Stimulated activated CD8-positive, alpha-beta memory T cell treated with anti-CD3 and anti-CD28 coated beads, Interleukin-12 subunit alpha, Interleukin-12 subunit beta, amount 100 ng/mL, for 24 hours (primary cell): ENCODE results near the gene SPATA6L.

Source experiments
- DNase-seq: peaks from one replicate; pipeline ENCODE4 v3.0.0-alpha.2; 2020; ENCODE audit errors: extremely low read depth

SPATA6L gene

DNA sequence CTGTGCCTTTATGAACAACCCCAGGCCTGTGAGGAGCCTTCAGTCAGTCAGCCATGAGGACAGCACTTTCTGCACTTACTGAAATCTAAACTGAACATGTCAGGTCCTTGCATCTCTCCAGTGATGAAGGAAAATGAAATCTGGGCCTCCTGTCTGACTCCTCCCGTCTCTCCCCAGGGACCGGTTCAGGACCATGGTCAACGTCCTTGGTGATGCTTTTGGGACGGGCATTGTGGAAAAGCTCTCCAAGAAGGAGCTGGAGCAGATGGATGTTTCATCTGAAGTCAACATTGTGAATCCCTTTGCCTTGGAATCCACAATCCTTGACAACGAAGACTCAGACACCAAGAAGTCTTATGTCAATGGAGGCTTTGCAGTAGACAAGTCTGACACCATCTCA is 81.1 kb downstream of the SPATA6L start:
- no peak for DNase-seq

DNA sequence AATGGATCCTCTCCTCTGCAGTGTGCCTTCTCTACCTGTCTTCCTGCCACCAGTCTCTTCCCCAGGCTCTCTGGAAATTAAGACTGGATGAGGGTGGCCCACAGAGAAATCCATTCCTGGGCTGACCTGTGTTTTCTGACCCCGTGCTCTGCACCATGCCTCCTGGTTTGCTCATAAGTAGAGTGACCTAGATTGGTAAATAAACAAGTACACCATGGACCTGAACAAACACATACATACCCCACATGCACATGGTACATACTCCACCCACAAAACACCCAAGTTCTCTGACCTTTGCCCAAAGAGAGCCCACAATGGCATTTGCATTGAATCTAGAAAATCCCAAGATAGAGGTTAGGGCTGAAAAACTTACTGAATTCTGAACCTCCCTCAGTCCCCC is 81.6 kb downstream of the SPATA6L start:
- no peak for DNase-seq

DNA sequence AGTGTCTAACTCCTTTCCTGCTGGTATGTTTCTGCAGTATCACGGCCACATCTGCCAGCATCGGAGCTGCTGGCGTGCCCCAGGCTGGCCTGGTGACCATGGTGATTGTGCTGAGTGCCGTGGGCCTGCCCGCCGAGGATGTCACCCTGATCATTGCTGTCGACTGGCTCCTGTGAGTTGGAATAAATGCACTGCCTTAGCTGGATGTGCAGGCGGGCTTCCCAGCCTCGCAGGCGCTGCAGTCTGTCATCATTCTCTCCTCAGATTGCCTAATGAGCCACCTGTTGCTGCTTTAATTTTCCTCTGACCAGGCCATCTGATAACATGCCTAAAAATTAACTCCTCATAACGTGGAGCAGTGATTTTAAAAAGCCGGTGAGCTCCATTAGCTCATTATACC is 83.3 kb downstream of the SPATA6L start:
- DNase-seq, result no peak

DNA sequence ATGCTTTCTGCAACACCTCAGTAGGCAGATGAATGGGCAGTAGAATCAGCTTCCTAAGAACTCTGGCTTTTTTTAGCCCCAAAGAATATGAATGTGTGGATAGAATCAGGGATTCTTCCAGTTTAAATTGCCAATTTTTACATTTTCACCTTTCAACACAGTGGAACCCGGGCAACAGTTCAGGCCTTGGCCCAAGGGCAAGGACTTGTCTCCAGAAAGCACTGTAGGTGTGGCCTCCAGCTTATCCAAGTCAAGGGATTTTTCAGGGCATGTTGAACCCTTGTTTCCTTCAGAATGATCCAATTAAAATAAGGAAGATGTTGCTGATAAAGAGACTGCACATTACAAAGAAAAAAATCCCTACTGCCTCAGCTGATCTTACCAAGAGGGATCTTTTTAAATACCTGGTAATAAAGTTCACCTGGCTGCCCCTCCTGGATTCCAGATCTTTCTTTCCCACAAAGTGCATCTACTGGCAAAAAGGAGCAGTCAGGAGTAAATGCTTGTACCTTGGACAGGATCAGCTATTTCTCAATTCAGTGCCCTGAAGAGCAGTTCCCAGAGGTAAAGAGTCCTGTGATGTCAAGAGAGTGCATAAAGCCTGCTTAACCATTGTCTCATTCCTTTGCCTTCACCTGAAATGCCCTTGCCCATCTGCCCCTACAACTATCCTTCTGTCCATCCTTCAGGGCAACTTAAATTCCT is 84.3 kb downstream of the SPATA6L start:
- no peak for DNase-seq

DNA sequence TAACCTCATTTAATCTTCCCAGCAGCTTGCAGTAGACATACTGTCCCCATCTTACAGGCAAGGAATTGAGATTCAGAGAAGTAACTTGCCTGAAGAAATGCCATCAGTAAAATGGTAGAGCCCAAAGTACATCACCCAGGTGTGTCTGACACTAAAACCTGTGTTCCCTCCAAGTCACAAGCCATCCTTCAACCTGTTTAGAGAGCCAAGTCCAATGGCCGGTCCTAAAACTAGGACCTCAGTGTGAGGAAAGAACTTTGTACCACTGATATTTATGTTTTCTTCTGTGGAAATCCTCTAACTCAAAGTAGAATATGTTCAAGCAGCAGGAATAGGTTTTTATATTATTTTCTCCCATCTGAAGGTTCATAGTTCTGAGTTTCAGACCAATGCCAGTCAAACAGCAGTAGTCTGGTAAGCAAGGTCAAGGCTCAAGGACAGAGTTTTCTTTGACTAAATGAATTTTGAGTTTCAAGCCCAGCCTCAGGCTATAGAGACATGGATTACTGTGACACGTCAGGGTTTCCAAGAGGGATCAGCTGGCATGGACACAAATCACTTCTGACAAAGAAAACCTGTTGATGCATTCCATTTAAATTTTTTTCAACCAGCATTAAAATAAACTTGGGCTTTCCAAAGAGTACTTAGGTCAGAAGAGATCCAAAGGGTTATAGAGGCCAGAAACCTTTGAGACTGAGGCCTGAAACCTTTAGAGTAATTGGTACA is 85.1 kb downstream of the SPATA6L start:
- DNase-seq, result no peak

DNA sequence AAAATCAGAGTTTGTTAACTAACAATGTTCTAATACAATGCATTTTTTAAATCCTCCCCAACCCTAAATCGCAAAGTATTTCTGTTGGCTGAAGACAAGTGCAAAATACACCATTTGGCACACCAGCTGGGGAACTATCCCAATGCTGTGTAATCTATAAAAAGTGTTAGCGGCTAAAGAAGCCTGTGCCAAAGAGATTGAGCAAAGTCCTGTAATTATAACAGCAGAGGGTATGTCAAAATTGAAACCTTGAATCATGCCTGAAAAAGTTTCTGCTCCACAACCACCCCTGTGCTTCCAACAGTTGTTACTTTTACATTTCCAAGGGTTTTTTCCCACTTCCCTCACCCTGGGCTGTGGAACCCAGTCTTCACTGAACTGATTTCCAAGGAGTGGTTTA is 87.3 kb downstream of the SPATA6L start:
- DNase-seq, result no peak

DNA sequence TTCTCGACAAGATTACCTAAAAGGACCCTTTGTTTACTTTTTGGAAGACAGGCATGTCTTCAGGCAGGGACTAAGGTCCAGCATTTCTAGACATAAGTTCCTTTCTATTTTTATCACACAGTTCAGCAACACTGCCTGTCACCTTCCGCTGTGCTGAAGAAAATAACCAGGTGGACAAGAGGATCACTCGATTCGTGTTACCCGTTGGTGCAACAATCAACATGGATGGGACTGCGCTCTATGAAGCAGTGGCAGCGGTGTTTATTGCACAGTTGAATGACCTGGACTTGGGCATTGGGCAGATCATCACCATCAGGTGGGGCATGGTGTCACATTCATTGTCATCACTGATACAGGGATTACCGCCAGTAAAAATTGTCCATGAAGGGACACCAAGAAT is 89.8 kb downstream of the SPATA6L start:
- no peak for DNase-seq

DNA sequence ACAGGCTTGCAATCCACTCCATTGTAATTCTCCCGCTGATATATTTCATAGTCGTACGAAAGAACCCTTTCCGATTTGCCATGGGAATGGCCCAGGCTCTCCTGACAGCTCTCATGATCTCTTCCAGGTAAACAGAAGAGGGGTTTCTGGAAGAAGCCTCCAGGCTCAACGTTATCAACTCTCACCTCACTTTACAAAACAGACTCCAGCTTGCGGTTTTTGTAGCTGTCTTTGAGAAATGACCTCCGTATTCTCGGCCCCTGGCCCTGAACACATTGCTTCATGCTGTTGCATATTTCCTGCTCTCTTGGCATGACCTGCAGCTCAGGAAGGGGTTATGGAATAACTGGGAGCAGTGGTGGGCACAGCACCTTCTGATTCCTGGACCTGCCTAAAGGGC is 90.3 kb downstream of the SPATA6L start:
- no peak for DNase-seq

DNA sequence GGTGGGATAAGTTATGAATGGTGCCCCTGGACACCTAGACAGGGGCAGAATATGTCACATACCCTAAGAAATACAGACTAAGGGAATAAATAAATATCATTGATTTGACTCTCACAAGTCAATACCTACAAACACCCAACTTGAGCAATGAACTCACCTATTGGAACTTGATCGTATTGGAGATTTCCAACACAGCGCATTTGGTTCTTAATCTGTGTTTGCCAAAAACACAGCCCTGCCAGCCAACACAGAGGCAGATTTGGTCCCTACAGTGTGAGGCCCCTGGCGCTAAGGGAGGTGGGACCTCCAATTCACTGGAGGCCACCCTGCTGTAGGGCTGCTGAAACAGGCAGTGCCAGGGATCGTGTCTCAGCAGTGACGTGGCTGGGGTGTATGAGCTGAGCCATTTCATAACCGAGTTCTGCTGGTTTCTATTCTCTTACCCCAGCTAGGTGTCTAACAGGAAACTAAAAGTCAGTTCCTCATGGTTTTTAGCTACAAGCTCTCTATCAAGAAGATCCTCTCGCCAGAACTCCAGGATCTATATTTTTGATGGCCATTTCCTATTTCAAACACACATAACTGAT is 91.5 kb downstream of the SPATA6L start:
- no peak for DNase-seq

DNA sequence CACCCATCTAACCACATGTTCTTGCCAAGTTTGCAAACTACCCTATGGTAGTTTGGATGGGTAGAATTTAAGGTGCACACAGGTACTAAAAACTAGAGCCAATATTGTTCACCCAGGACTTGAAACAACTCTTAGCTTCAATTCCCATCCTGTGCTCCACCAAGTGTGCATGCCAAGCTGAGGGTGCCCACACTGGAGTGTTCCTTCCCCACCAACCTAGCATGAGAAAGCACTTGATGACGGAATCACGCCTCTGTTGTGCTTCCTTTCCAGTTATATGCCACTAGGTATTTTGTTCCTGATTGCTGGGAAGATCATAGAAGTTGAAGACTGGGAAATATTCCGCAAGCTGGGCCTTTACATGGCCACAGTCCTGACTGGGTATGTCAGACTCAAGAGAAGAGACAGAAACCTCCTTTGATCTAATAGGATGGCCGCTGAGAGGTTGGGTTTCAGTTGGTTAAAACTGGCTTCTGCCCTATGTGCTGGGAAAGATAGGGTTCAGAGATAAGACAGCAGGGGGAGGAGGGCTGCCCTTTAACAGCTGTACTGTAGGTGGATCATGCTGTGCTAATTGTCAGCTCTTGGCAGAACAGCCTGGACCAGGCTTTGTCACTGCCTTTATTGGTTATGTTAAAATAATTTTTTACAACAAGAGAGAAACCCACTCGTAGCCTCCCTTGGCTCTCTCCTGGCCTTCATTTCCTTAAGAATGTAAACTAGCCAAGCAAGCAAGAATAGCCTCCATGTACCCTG is 92.5 kb downstream of the SPATA6L start:
- no peak for DNase-seq

DNA sequence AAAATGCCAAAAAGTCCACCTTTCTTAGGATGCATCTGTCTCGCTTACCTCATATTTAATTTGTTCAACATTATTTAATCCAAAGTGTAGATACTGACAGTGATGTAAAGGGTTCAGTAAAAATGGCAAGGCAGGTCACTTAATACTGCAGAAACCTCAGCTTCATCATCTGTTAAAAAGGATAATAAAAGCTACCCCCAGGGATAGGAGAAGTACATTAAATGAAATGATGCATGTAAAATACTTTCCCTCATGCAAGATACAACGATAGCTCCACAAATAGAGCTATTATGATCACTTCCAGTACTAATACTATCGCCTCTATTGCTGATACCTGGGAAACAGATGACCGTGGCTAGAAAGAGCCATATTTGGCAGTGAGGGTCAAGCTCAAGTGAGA is 93.1 kb downstream of the SPATA6L start:
- DNase-seq, result no peak

DNA sequence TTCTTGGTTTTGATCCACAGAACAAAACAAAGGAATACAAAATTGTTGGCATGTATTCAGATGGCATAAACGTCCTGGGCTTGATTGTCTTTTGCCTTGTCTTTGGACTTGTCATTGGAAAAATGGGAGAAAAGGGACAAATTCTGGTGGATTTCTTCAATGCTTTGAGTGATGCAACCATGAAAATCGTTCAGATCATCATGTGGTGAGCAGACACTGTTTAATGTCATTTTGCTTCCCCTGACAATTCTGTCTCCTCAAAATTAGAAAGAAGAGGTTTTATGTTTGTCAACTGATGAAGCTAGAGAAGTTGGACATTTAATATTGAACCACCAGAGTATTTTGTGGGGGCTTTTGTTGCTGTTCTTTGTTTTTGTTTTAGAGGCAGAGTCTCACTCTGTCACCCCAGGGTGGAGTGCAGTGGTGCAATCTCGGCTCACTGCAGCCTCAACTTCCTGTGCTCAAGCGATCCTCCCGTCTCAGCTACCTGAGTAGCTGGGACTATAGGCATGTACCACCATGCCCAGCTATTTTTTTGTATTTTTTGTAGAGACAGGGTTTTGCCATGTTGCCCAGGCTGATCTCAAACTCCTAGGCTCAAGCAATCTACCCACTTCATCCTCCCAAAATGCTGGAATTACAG is 94.0 kb downstream of the SPATA6L start:
- no peak for DNase-seq

DNA sequence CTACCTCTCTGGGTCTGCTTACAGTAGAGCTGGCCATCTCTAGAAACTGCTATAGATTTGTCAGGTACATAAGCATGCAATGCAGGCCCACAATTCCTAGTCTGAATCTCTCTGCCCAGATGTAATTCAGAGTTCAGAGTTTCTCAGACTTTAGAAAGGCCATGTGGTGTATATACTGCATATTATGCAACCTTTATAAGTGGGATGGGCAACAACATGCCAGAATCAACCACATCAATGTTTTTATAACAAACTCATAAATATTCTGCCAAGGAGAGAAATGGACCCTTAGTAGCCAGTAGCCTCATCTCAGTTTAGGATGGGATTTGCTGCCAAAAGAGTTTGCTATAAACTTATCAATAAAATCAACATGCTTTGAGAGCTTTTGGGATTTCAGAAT is 97.2 kb downstream of the SPATA6L start:
- no peak for DNase-seq

DNA sequence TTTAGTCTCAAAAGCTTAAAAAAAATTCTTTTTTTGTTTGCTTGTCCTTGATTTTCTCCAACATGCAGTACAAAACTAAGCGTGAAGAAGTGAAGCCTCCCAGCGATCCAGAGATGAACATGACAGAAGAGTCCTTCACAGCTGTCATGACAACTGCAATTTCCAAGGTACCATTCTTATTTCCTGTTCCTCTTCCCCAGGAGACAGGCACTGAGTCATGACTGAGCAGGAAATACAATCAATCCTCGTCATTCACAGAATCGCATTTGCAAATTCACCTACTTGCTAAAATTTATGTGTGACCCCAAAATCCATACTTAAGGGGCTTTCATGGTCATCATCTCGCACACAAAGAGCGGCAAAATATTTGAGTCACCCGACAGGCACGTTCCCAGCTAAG is 98.7 kb downstream of the SPATA6L start:
- DNase-seq, result no peak

DNA sequence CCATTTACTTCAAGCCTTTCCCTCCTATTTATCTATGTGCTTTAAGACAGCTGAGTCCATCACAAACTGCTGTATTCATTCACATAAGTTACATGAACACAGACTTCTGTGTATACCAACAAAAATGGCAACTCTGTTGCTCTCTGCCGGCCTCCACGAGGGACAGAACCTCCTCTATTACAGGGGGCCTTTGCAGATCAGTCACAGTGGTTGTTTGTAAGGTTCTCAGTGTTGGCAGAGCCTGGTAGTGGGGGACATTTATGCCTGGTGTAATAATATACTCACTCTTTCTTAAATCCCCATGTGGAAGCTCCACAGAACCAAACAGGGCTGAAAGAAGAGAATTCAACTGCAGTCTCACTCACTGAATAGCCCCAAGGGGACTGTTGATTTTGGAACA is 99.5 kb downstream of the SPATA6L start:
- DNase-seq, result no peak

DNA sequence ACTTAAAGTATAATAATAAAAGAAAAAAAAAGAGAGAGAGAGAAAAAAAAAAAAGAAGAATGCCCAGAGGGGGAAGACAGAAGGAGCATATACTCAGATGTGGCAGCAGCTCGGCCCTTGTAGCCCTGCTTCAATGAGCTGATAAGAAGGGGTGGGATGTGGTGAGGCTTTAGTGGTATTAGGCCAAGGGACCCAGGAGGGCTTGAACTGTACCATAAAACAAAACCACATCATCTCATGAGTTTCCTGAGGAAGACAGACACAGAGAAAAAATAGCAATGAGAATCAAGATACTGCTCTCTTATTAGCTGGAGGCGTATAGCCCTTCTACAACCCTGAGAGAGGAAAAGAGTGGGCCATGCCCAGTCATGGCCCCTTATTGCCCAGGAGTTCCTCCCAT is 103.2 kb downstream of the SPATA6L start:
- DNase-seq, result no peak

DNA sequence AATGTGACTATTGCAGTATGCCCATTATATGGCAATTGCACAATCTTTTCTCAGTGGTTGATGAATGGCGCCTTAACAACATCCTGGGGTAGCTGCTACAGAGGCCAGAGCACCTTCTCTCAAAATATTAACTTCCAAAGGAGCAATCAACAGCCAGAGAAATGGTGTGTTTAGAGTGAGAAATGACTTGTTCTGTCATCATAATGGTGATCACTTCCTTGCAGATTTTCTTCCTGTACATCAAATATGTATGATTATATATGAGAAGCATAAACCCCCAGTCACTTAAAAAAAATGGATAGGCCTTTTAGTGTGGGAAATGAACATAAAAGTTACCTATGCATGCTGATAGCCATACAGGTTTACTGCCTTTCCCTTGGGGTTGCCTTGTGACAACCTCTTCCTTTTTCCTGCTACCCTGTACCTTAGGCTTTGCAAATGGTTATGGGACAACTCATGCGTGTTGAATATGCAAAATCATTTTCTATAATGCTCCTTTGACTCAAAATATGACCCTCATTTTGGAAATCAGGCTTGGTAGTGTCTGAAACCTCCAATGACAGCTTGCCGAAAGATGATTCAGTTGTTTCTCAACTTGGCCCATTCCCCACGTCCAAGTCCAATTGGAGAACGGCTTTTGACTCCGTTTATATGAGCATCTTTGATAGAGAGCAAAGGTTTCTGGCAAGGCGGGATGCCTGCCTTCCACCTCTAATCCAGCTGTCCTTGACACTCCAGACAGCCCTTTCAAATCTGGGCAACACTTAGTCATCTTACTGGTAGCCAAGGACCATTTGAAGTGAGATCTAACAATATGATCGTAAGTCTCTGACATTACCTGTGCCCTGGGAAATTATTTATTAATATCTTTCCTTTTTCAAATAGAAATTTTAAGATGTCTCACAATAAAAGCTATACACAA is 106.8 kb downstream of the SPATA6L start:
- no peak for DNase-seq

DNA sequence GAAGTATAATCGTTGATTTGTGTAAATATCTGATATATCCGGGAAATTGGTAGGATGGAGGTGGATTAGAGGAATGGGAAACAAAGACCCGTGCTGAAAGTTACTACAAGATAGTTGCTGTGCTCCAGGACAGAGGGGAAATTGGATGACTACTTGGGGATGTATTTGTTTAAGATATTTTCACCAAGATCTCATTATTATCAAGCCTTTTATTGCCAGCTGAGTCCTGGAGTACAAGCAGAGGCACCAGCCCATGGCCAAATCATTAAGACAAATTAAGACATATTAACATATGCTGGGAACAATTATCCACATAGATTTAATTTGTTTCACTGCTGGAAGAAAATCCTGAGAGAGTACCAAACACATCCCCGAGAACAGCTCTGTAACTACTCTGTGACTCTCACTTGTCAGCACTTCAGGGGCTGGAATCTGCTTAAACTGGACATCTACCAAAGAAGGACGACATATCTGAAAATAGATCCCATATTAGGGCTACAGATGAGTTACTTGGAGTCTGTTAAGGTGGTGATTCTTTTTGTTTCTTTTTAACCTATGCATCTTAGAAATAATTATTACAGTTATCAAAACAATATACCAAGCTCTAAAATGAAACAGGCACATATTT is 107.8 kb downstream of the SPATA6L start:
- DNase-seq, result no peak

DNA sequence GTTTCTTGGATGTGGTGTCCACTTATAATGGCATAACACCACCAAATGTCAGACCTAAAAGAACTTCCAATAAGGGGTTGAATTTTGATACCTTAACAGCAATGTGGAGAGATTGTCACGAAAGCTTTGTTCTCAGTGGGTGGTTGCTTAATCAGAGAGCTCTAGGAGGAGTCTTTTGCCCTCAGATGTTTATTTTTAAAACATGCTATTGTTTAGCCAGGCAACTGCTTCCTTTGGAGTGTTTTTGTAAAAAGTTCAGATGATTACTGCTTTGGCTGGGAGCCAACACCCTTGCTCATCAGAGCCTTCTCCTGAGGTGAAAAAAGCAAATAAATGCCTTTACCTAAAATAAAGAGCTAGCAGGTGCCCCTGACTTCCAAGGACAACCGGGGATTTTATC is 111.0 kb downstream of the SPATA6L start:
- no peak for DNase-seq

DNA sequence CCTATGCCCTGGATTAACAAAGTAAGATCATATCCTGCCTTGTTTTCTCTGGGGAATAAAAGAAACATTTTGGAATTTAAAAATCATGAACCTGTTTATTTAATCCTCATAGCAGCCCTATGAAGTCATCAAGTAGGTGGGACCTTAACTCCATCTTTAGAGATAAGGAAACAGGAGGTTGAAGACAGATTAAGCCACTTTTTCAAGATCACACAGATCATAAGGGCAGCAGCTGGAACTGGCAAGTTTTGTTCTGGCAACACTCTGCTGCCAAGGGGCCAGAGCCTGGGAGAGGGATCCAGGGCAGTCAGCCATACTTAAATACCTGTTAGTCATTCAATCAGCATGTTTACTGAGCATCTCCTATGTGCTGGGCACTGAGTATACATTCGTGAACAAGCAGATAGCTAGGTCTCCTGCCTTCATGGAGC is 112.3 kb downstream of the SPATA6L start:
- no peak for DNase-seq
